Endothelial cell of umbilical vein (primary cell): Measurements from ENCODE around the gene ST6GALNAC3. TPM values are rescaled to one million over a fixed set of nuclear protein-coding genes. Genes with fewer than 3 reads are reported as not detected.

Experiments
- BruUV-seq: library from RNA; stranded (reverse); fragments of 400-500 nt; replicated peaks from 2 replicates; lab custom pipeline; 2021; lab: Mats Ljungman, UMichigan
- CTCF ChIA-PET: fragments of 300-600, 350-600 bp; sonication (Branson Sonifier 250); formaldehyde crosslinking; loops from one replicate; lab custom pipeline; 2021; ENCODE audit warnings: antibody characterized with exemption, inconsistent platforms; lab: Charles Lee
- POLR2A ChIA-PET: fragments of 300-600, 350-600 bp; sonication (Branson Sonifier 250); formaldehyde crosslinking; loops from one replicate; lab custom pipeline; 2021; ENCODE audit warnings: antibody characterized with exemption, inconsistent platforms; lab: Charles Lee
- DNase-seq: peaks from one replicate; pipeline ENCODE4 v3.0.0-alpha.2; 2011; ENCODE audit warnings: low read depth, low spot score
- FAIRE-seq: peaks from 2 replicates; lab custom pipeline; 2011; peaks lifted over from hg19 to GRCh38; lab: Jason Lieb, UNC
- H2AFZ ChIP-seq: 2 replicates; pipeline ENCODE4 v1.6.0; 2012; ENCODE audit warnings: low read depth, low read length, control low read depth, inconsistent platforms
- H3K27ac ChIP-seq: 2 replicates; pipeline ENCODE4 v1.5.1; 2011; ENCODE audit warnings: low read depth, mild to moderate bottlenecking, control low read depth, low read length, moderate library complexity; ENCODE audit not compliant: insufficient read depth
- H3K27me3 ChIP-seq, 2 experiments: 2 replicates each; pipeline versions ENCODE4 v1.6.0 to v1.6.1; 2011; ENCODE audit warnings: low read length in 2 of 2, mixed read lengths in 1 of 2; ENCODE audit not compliant: control insufficient read depth in 2 of 2, insufficient read depth in 2 of 2
- H3K36me3 ChIP-seq, 2 experiments: 2 replicates in 1 of 2; 3 replicates in 1 of 2; pipeline ENCODE4 v1.5.1; 2011; ENCODE audit warnings: low read length in 2 of 2, mild to moderate bottlenecking in 1 of 2, moderate library complexity in 1 of 2; ENCODE audit not compliant: control insufficient read depth in 2 of 2, insufficient read depth in 2 of 2; ENCODE audit errors: extremely low read depth in 1 of 2
- H3K4me1 ChIP-seq: 3 replicates; pipeline ENCODE4 v1.5.1; 2011; ENCODE audit warnings: mild to moderate bottlenecking, low read length; ENCODE audit not compliant: control insufficient read depth, insufficient read depth; ENCODE audit errors: extremely low read depth
- H3K4me2 ChIP-seq: 2 replicates; pipeline ENCODE4 v1.6.1; 2011; ENCODE audit warnings: low read length, control low read depth, mixed read lengths; ENCODE audit not compliant: insufficient read depth
- H3K4me3 ChIP-seq, 3 experiments: fragments of 200-600 bp in 1 of 3; sonication (generic), shearing (Covaris generic) in 1 of 3; replicated peaks in 1 of 3; 2 replicates each; pipeline ENCODE4 v1.5.1; 2011 to 2016; ENCODE audit warnings: control low read depth in 3 of 3, low read length in 3 of 3, mild to moderate bottlenecking in 2 of 3, inconsistent platforms in 1 of 3, low read depth in 1 of 3, moderate library complexity in 1 of 3; ENCODE audit not compliant: insufficient read depth in 1 of 3
- H3K79me2 ChIP-seq: 2 replicates; pipeline ENCODE4 v1.6.0; 2012; ENCODE audit warnings: low read length, inconsistent platforms; ENCODE audit not compliant: control insufficient read depth, insufficient read depth
- H3K9ac ChIP-seq: replicated peaks from 2 replicates; pipeline ENCODE3; 2011; ENCODE audit warnings: low read length, control low read depth; ENCODE audit not compliant: insufficient read depth; ENCODE audit errors: extremely low read depth
- H3K9me1 ChIP-seq: replicated peaks from 3 replicates; pipeline ENCODE4 v1.6.0; 2011; ENCODE audit warnings: mild to moderate bottlenecking, low read length; ENCODE audit not compliant: control insufficient read depth, insufficient read depth; ENCODE audit errors: extremely low read depth
- H3K9me3 ChIP-seq: replicated peaks from 2 replicates; pipeline ENCODE4 v1.5.1; 2012; ENCODE audit warnings: low read length, inconsistent platforms; ENCODE audit not compliant: control insufficient read depth, insufficient read depth
- H4K20me1 ChIP-seq: replicated peaks from 2 replicates; pipeline ENCODE3; 2011; ENCODE audit warnings: mild to moderate bottlenecking, low read length; ENCODE audit not compliant: control insufficient read depth, insufficient read depth; ENCODE audit errors: extremely low read depth
- EZH2 ChIP-seq: IDR thresholded peaks from 2 replicates; pipeline ENCODE4 v1.6.1; 2012; ENCODE audit warnings: borderline replicate concordance, low read depth, mild to moderate bottlenecking, moderate library complexity, low read length, inconsistent platforms; ENCODE audit not compliant: severe bottlenecking
- FOS ChIP-seq: IDR thresholded peaks from 2 replicates; pipeline ENCODE4 v1.6.1; 2011; ENCODE audit warnings: mild to moderate bottlenecking, low read length, moderate library complexity, borderline replicate concordance; ENCODE audit not compliant: insufficient read depth
- GATA2 ChIP-seq: IDR thresholded peaks from 2 replicates; pipeline ENCODE4 v1.7.0; 2011; ENCODE audit warnings: low read depth, mild to moderate bottlenecking, moderate library complexity, mixed read lengths, low read length; ENCODE audit not compliant: insufficient read length, insufficient read depth
- JUN ChIP-seq: IDR thresholded peaks from 2 replicates; pipeline ENCODE4 v1.6.1; 2011; ENCODE audit warnings: borderline replicate concordance, low read depth; ENCODE audit not compliant: insufficient read length, insufficient read depth
- MAX ChIP-seq: IDR thresholded peaks from 2 replicates; pipeline ENCODE4 v1.6.1; 2011; ENCODE audit not compliant: insufficient read depth, insufficient read length
- MYC ChIP-seq: IDR thresholded peaks from one replicate; pipeline ENCODE4 v1.6.1; 2011; ENCODE audit warnings: mild to moderate bottlenecking, low read depth, low read length
- POLR2A ChIP-seq: IDR thresholded peaks from 2 replicates; pipeline ENCODE4 v1.6.1; 2012; ENCODE audit warnings: low read depth, mild to moderate bottlenecking, control low read depth, low read length
- POLR2AphosphoS5 ChIP-seq: IDR thresholded peaks from 2 replicates; pipeline ENCODE4 v1.6.1; 2012; ENCODE audit warnings: low read depth, mild to moderate bottlenecking, control low read depth, low read length, moderate library complexity; ENCODE audit not compliant: insufficient read depth
- dilution Hi-C: fragments of 300-500 bp; cut with MboI; formaldehyde crosslinking; loops from one replicate; pipeline ENCODE4 v1.15.0; 2019; ENCODE audit warnings: low sequenced_read_pairs; ENCODE audit not compliant: extremely low pct_ligation_motif_present
- intact Hi-C: fragments of 100-400 bp; cut with micrococcal nuclease; formaldehyde crosslinking; loops from one replicate; pipeline ENCODE4 v1.10.0; 2022
- polyA plus RNA-seq, 4 experiments: library from polyadenylated mRNA; depleted of rRNA in 3 of 4; stranded (reverse) in 3 of 4; unstranded in 1 of 4; fragments of >200 nt; gene quantifications; 2 replicates each; pipeline versions ENCODE4 v1.2.1 to v1.2.3, GENCODE V29; 2011 to 2012; ENCODE audit warnings: missing spikeins in 1 of 4
- total RNA-seq: library from RNA; stranded (reverse); gene quantifications from 2 replicates; pipeline ENCODE4 v1.2.3, GENCODE V29; 2021
- TF ChIP-seq, protein P1 (sequence below), 2 donors: IDR thresholded peaks; 1 replicate in 1 of 2; 2 replicates in 1 of 2; pipeline ENCODE4 v1.5.1; 2011; ENCODE audit warnings: low read length in 2 of 2, mild to moderate bottlenecking in 2 of 2, moderate library complexity in 2 of 2, control low read depth in 1 of 2, inconsistent platforms in 1 of 2, low read depth in 1 of 2; ENCODE audit not compliant: insufficient read depth in 1 of 2; ENCODE audit errors: extremely low read depth in 1 of 2

Gene ST6GALNAC3
- total and polyA plus RNA-seq, 2 donors (not counting 3 experiments of a cell fraction or from before 2014, with no cell fraction given), result 7.6 to 48.3 TPM

DNA sequence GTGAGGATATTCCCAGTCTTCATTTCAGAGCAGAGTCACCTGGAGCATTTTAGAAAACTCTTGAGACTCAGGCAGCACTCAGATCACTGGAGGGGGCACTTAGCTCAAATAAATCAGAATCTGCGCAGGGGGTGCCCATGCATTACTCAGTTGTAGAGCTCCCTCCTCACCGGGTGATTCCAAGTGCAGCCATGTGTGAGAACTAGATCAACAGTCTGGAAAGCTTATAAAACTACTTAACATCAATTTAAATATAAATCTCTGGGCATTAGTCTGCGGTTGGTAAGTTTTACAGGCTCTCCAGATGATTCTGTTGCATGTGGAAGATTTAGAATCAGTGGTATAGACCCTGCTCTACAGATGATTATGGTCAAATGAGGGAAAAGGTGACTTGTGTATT is 128.6 kb downstream of the ST6GALNAC3 start:
- dilution Hi-C loops, result no loop called here
- TF ChIP-seq MYC, result no peak
- no peak for TF ChIP-seq MAX
- TF ChIP-seq JUN, result no peak
- no peak for TF ChIP-seq GATA2
- TF ChIP-seq EZH2, result no peak
- TF ChIP-seq POLR2AphosphoS5, result no peak
- TF ChIP-seq POLR2A, result no peak
- no peak for TF ChIP-seq FOS
- TF ChIP-seq, protein P1, sequence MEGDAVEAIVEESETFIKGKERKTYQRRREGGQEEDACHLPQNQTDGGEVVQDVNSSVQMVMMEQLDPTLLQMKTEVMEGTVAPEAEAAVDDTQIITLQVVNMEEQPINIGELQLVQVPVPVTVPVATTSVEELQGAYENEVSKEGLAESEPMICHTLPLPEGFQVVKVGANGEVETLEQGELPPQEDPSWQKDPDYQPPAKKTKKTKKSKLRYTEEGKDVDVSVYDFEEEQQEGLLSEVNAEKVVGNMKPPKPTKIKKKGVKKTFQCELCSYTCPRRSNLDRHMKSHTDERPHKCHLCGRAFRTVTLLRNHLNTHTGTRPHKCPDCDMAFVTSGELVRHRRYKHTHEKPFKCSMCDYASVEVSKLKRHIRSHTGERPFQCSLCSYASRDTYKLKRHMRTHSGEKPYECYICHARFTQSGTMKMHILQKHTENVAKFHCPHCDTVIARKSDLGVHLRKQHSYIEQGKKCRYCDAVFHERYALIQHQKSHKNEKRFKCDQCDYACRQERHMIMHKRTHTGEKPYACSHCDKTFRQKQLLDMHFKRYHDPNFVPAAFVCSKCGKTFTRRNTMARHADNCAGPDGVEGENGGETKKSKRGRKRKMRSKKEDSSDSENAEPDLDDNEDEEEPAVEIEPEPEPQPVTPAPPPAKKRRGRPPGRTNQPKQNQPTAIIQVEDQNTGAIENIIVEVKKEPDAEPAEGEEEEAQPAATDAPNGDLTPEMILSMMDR (IDR thresholded peaks at IDR 0.05; ENCODE audit: extremely low read depth in 1 of 2, insufficient read depth in 1 of 2, low read depth in 1 of 2, low read length in 2 of 2), result no peak
- Histone ChIP-seq H3K27me3 (no peaks in the 10 kb centered on the region), H4K20me1 (no peaks in the 10 kb centered on the region), H3K36me3 (no peaks in the 10 kb centered on the region), H2AFZ (no peak overlapping the region), H3K4me1 (no peaks in the 10 kb centered on the region), H3K4me2 (no peak overlapping the region), H3K9ac (no peak overlapping the region), H3K79me2 (no peaks in the 10 kb centered on the region), H3K4me3 (no peak overlapping the region), H3K9me3 (no peaks in the 10 kb centered on the region), H3K27ac (no peak overlapping the region), H3K9me1 (no peaks in the 10 kb centered on the region)
- intact Hi-C loops, result no loop called here
- DNase-seq (no peak), FAIRE-seq (no peak)
- no TSS peak for BruUV-seq
- ChIA-PET POLR2A (no interaction called here), CTCF (interaction anchor here (0.9 kb wide), 1 partner anchor 11 kb away, joined by 3 read pairs; no protein-coding TSS in a partner anchor)
